ENCODE data around the gene SLC39A13. TPM values are rescaled to one million over a fixed set of nuclear protein-coding genes. Genes with fewer than 3 reads are reported as not detected.

Gene SLC39A13
- total and polyA plus RNA-seq, 2 donors (not counting 1 experiment from before 2014, with no cell fraction given), result 62.9 to 88.7 TPM

DNA sequence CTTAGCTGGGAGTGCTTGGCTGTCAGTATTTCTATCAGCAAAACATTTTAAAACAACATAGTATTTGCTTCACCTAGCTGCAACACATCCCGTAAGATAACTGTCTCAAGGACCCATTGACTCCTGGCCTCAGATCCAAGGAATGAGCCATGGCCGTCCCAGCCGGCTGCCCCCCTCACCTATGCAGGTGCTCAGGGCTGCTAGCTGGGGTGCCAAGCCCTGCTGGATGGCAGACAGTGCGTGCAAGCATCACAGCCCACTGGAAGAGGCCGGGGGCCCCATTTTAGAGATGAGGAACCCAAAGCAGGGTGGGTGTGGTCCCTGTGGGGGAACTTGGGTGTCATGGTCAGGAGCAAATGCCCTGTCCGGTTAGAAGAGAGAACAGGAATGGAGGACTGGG, 9.3 kb downstream of the SLC39A13 start:
- Histone ChIP-seq H3K4me3 (replicated peaks in 1 of 4; ENCODE audit: control extremely low read depth in 1 of 4, insufficient read depth in 1 of 4, low read depth in 3 of 4, low read length in 4 of 4) (no peak overlapping the region), H2AFZ (ENCODE audit: low read length) (no peak overlapping the region), H3K36me3 (ENCODE audit: control insufficient read depth, insufficient read depth, low read length) (peaks cover 55% of the 10 kb centered on the region), H3K27ac (ENCODE audit: insufficient read depth, low read length) (peak overlapping the region; percentile 18), H3K4me1 (ENCODE audit: control insufficient read depth, extremely low read depth, insufficient read depth, low read length) (peaks cover 39% of the 10 kb centered on the region), H4K20me1 (ENCODE audit: control insufficient read depth, extremely low read depth, insufficient read depth, low read length) (no peaks in the 10 kb centered on the region), H3K79me2 (ENCODE audit: control insufficient read depth, insufficient read depth, low read length) (peaks cover 7% of the 10 kb centered on the region), H3K4me2 (ENCODE audit: extremely low read depth, insufficient read depth, low read length) (no peak overlapping the region), H3K27me3 (ENCODE audit: control insufficient read depth, insufficient read depth, low read length) (no peaks in the 10 kb centered on the region), H3K9ac (ENCODE audit: insufficient read depth, low read length) (peak overlapping the region; percentile 30), H3K9me3 (ENCODE audit: control insufficient read depth, insufficient read depth, low read depth, low read length) (no peaks in the 10 kb centered on the region)
- TF ChIP-seq EZH2 (IDR thresholded peaks at IDR 0.05; ENCODE audit: low read length, missing control alignments), result no peak
- no peak for TF ChIP-seq CTCF (conservative IDR thresholded peaks at IDR 0.05 in 1 of 2, IDR thresholded peaks at IDR 0.05 in 1 of 2; ENCODE audit: low read depth in 1 of 2, low read length in 2 of 2)
- DNase-seq (ENCODE audit: low read depth in 2 of 2), result no peak

DNA sequence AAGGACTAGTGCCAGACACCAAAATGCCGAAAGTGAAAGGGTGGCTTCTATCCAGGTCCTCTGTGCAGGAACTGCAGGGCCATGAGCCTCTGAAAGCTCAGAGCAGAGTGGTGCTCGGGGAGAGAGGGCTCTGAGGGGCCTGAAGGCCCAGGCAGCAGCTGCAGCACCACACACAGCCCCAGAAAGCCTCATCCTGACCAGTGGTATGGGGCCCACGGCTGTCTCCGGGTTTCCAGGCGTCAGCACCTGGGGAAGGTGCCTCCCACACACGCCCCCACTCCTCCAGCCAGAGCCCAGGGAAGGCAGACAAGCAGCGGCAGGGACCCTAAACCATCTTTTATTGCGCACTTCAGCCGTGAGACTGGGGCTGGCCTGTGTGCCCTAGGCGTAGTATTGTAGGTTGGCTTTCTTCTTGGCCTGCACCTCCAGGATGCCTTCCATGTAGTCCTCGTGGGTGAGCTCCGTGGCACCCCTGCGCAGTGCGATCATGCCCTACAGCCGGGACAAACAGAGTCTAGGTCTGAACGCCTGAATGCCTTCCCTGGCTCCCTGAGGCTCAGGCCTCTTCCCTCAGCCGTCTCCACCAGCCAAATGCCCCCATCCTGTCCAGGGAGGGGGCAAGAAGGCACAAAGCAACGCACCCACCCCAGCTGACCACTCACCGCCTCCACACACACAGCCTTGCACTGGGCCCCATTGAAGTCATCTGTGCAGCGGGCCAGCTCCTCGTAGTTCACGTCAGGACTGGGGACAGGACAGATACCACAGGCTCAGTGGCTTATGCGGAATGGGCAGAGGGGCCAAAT, 10.3 kb downstream of the SLC39A13 start:
- no peak overlapping the region for H3K27ac ChIP-seq (ENCODE audit: insufficient read depth, low read length)
- H3K9ac ChIP-seq (ENCODE audit: insufficient read depth, low read length), result no peak overlapping the region

DNA sequence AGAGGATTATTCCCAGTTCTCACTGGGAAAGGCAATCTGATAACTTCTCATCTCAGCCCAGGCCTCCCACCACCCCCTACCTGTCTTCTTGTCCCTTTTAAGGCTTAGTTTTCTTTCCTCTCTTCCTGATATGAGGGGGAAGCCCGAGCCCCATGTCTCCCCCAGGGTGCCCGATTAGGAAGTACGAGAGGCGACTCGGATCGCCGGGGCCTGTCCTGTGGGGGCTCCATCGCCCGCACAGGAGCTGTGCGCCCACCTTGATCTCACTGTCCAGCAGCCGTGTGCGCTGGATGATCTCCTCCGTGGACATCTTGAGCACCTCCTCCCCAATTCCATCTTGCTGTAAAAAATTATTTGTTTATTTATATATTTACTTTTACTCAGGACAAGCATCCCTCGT, 17.2 kb downstream of the SLC39A13 start:
- DNase-seq (ENCODE audit: low read depth in 2 of 2), result no peak
- no peak overlapping the region for H2AFZ ChIP-seq (ENCODE audit: low read length)
- H4K20me1 ChIP-seq (ENCODE audit: control insufficient read depth, extremely low read depth, insufficient read depth, low read length), result no peaks in the 10 kb centered on the region
- H3K9me3 ChIP-seq (ENCODE audit: control insufficient read depth, insufficient read depth, low read depth, low read length), result no peaks in the 10 kb centered on the region
- no peak for TF ChIP-seq EZH2 (IDR thresholded peaks at IDR 0.05; ENCODE audit: low read length, missing control alignments)
- TF ChIP-seq CTCF (conservative IDR thresholded peaks at IDR 0.05 in 1 of 2, IDR thresholded peaks at IDR 0.05 in 1 of 2; ENCODE audit: low read depth in 1 of 2, low read length in 2 of 2), result no peak
- peak overlapping the region; percentile 96 for H3K9ac ChIP-seq (ENCODE audit: insufficient read depth, low read length)
- H3K4me2 ChIP-seq (ENCODE audit: extremely low read depth, insufficient read depth, low read length), result peak overlapping the region; percentile 71
- no peaks in the 10 kb centered on the region for H3K27me3 ChIP-seq (ENCODE audit: control insufficient read depth, insufficient read depth, low read length)
- peaks cover 24% of the 10 kb centered on the region for H3K79me2 ChIP-seq (ENCODE audit: control insufficient read depth, insufficient read depth, low read length)
- H3K36me3 ChIP-seq (ENCODE audit: control insufficient read depth, insufficient read depth, low read length), result peaks cover 24% of the 10 kb centered on the region
- peak overlapping the region; percentile 64 to 98 (median 84) for H3K4me3 ChIP-seq (replicated peaks in 1 of 4; ENCODE audit: control extremely low read depth in 1 of 4, insufficient read depth in 1 of 4, low read depth in 3 of 4, low read length in 4 of 4)
- peaks cover 4% of the 10 kb centered on the region for H3K4me1 ChIP-seq (ENCODE audit: control insufficient read depth, extremely low read depth, insufficient read depth, low read length)
- H3K27ac ChIP-seq (ENCODE audit: insufficient read depth, low read length), result peak overlapping the region; percentile 97

More for the DNA sequence above, 10.3 kb downstream of the SLC39A13 start:
- H3K4me3 ChIP-seq (replicated peaks in 1 of 4; ENCODE audit: control extremely low read depth in 1 of 4, insufficient read depth in 1 of 4, low read depth in 3 of 4, low read length in 4 of 4), result no peak overlapping the region
- H3K9me3 ChIP-seq (ENCODE audit: control insufficient read depth, insufficient read depth, low read depth, low read length), result no peaks in the 10 kb centered on the region
- DNase-seq (ENCODE audit: low read depth in 2 of 2), result no peak
- H3K4me1 ChIP-seq (ENCODE audit: control insufficient read depth, extremely low read depth, insufficient read depth, low read length), result peaks cover 34% of the 10 kb centered on the region
- no peaks in the 10 kb centered on the region for H3K27me3 ChIP-seq (ENCODE audit: control insufficient read depth, insufficient read depth, low read length)
- peaks cover 56% of the 10 kb centered on the region for H3K36me3 ChIP-seq (ENCODE audit: control insufficient read depth, insufficient read depth, low read length)
- H4K20me1 ChIP-seq (ENCODE audit: control insufficient read depth, extremely low read depth, insufficient read depth, low read length), result no peaks in the 10 kb centered on the region
- H3K4me2 ChIP-seq (ENCODE audit: extremely low read depth, insufficient read depth, low read length), result no peak overlapping the region
- TF ChIP-seq CTCF (conservative IDR thresholded peaks at IDR 0.05 in 1 of 2, IDR thresholded peaks at IDR 0.05 in 1 of 2; ENCODE audit: low read depth in 1 of 2, low read length in 2 of 2), result no peak
- H2AFZ ChIP-seq (ENCODE audit: low read length), result no peak overlapping the region
- H3K79me2 ChIP-seq (ENCODE audit: control insufficient read depth, insufficient read depth, low read length), result peaks cover 7% of the 10 kb centered on the region

All from fibroblast of lung (primary cell).